Hepatocyte (in vitro differentiated cells): ENCODE results near the gene NAT8.
"Not testable (repeated sequence)": the region's sequence is repeated elsewhere in the genome, so short reads cannot be mapped to it uniquely, and the experiment has no call there.

Experiments used
- CTCF ChIP-seq: fragments of 200-600 bp; sonication (generic); IDR thresholded peaks from 2 replicates; pipeline ENCODE4 v1.5.1; 2016; ENCODE audit warnings: antibody characterized with exemption, mild to moderate bottlenecking; ENCODE audit not compliant: poor library complexity
- EZH2 ChIP-seq: fragments of 200-600 bp; sonication (generic); IDR thresholded peaks from 2 replicates; pipeline ENCODE4 v1.6.1; 2016; ENCODE audit warnings: antibody characterized with exemption, mild to moderate bottlenecking, borderline replicate concordance
- EZH2phosphoT487 ChIP-seq: fragments of 200-600 bp; sonication (generic); IDR thresholded peaks from one replicate; pipeline ENCODE4 v1.6.1; 2018; ENCODE audit warnings: antibody characterized with exemption, mild to moderate bottlenecking, low read depth, moderate library complexity; ENCODE audit not compliant: unreplicated experiment, severe bottlenecking

- TF ChIP-seq CTCF: peak; percentile 52
- TF ChIP-seq EZH2, EZH2phosphoT487: not testable (repeated sequence)
Measured at GRCh38 chr2:73630662-73631266, 11.5 kb downstream of the NAT8 start.
